ENCODE measurements around the gene POLR2E.
A peak's percentile ranks its signal among the peaks of the same experiment; 100 is the strongest.

POLR2E gene

DNA sequence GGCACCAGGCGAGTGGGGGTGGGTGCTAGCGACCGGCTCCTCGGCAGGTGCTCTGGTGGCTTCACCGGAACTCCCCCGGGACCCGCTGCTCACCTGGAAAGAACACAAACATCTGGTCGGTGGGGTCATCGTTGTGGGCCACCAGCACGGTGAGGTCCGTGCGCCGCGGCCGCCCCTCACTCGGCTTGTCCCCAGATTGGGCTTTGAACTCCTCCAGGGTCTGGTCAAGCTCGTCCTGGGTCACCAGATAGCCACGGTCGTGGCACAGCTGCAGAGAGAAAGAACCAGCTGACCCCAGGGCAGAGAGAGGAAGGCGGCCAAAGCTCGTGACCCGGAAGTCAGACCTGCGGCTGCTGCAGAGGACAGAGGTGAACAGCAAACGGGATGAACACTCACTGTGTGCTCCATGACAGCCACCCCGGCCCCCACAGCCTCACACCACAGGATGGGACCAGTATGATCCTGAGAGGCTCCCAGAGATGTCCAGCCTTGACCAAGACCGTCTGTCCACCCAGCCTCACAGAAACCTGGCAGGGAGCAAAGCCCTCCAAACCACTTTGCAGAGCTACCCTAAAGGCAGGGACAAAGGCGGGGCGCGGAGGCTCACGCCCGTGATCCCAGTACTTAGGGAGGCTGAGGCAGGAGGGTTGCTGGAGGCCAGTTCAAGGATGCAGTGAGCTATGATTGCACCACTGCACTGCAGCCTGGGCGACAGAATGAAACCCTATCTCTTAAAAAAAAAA lies 1.2 kb downstream of the POLR2E start:
- DNase-seq (ENCODE audit: low spot score), result no peak

DNA sequence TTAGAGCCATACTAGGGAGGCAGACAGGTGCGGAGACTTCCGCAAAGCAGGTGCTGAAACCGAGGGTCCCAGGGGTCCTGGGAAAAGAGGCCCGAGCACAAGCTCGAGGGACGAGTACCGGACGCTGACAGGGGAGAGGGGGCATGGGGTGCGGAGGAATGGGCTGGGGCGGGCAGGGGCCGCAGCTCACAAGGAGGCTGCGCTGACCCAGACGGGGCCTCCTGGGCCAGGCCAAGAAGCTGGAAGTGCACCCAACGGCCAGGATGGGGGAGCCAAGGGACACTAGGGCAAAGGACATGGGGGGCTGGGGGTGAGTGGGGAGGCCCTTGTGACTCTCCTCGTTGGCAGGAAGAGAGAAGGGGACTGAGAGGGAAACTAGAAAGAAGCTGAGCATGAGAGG lies 1.8 kb downstream of the POLR2E start:
- DNase-seq (ENCODE audit: low spot score), result no peak

GRCh38 chr19:1091544-1092175 lies 3.5 kb downstream of the POLR2E start:
- DNase-seq (ENCODE audit: low spot score), result no peak

GRCh38 chr19:1090731-1091543 lies 4.2 kb downstream of the POLR2E start:
- DNase-seq (ENCODE audit: low spot score), result no peak

DNA sequence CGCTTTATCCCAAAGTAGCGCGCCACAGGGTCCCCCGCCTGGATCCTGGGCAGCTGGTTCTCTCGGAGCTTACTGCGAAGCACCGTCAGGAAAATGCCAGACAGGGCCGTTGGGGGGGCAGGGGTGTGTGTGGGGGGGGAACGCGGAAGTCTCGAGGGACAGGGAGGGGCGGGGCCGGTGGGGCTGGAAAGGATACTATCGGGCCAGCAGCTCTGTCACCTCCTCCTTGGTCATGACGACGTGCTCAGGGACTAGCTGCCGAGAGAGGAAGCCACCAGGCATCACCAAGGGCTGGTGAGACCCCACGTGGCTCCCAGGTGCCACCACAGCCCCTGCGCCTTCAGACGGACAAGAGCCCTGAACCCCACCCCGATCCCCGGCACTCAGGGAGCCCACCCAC lies 5.3 kb downstream of the POLR2E start:
- DNase-seq (ENCODE audit: low spot score), result peak; percentile 57

DNA sequence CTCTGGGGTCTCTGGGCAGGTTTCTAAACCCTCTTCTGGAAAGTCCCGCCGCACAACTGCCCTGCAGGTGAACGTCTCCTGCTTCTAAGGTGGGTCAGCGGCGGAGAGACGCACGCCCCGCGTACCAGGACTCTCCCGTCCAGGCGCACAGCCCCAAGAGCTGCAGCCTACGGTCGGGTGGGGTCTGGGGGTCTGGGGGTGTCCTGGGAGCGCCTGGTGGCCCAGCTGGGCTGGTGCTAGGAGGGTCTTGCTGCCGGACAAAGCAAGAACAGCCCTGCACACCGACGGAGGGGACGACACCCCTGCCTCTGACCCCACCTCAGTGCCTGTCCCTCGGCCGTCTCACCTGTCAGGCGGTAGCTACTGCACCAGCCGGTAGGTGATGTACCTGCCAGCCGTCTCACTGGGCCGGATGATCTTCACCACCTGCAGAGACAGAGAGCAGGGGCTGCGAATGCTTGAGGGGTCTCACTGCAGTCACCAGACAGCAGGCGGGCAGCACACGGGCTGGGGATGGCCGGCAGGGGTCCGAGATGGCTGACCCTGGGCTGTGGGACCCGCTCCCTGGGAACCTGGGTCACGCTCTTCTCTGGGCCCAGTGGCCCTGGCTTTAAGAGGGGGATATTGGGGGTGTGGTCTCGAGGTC lies 5.9 kb downstream of the POLR2E start:
- no peak for DNase-seq (ENCODE audit: low spot score)

GRCh38 chr19:1088416-1089010 lies 6.7 kb downstream of the POLR2E start:
- no peak for DNase-seq (ENCODE audit: low spot score)

- peak; percentile 50 for DNase-seq (ENCODE audit: low spot score)
These were observed 7.3 kb downstream of the POLR2E start for GRCh38 chr19:1087813-1088415.

DNA sequence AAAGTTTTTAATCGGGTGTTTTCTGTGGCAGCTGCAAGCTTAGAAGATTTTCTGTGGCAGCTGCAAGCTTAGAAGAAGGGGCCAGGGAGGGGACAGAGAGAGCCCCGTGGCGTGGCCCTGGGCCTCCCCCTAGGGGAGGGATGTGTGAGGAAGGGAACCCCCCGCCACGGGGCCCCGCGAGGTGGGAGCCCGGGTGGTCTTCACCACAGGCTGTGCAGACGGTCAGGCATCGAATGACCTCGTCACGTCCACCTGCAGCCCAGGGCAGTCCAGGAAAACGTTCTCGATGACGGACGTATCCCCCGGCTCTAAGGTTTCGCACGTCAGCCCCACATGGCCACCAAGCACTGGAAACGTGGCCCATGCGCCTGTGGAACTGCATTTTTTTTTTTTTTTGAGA lies 8.6 kb downstream of the POLR2E start:
- DNase-seq (ENCODE audit: low spot score), result no peak

- no peak for DNase-seq (ENCODE audit: low spot score)
These were observed 9.3 kb downstream of the POLR2E start for GRCh38 chr19:1085676-1086442.

GRCh38 chr19:1085053-1085658 lies 10.0 kb downstream of the POLR2E start:
- DNase-seq (ENCODE audit: low spot score), result no peak

DNA sequence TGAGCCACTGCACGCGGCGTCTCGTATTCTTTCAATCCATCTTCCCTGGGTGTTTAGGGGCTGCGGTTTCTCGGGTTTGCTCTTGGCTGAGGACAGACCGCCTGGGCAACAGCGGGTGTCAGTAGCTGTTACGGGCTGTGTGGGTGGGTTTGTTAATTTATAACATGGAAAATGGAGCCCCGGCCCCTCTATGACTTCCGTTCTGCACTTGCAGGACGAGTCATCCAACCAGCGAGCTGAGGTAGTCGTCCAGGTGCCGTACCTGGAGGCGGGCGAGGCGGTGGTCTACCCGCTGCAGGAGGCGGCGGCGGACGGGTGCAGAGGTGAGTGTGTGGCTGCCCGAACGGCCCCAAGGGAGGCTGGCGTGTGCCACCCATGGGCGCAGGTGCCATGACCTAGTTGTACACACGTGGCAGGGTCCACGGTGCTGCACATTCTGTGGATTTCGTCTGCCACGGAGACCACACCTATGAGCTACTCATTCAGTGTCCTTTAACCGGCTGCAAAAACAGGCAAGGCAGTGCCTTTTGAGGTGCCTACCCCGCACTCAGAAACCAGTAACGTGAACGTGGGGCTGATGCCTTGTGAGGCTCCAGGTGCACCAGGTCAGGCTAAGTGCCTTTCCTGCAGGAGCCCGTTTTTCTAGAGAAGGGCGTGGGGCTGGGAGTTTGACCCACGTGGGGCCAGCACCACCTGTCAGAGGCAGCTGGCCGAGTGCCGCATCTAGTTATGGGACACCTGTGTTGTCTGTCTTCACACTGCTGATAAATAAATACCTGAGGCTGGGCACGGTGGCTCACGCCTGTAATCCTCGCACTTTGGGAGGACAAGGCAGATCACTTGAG lies 10.9 kb downstream of the POLR2E start:
- no peak for DNase-seq (ENCODE audit: low spot score)

GRCh38 chr19:1082928-1083816 lies 12.0 kb downstream of the POLR2E start:
- DNase-seq (ENCODE audit: low spot score), result no peak

GRCh38 chr19:1082165-1082927 lies 12.8 kb downstream of the POLR2E start:
- DNase-seq (ENCODE audit: low spot score), result peak; percentile 81

DNA sequence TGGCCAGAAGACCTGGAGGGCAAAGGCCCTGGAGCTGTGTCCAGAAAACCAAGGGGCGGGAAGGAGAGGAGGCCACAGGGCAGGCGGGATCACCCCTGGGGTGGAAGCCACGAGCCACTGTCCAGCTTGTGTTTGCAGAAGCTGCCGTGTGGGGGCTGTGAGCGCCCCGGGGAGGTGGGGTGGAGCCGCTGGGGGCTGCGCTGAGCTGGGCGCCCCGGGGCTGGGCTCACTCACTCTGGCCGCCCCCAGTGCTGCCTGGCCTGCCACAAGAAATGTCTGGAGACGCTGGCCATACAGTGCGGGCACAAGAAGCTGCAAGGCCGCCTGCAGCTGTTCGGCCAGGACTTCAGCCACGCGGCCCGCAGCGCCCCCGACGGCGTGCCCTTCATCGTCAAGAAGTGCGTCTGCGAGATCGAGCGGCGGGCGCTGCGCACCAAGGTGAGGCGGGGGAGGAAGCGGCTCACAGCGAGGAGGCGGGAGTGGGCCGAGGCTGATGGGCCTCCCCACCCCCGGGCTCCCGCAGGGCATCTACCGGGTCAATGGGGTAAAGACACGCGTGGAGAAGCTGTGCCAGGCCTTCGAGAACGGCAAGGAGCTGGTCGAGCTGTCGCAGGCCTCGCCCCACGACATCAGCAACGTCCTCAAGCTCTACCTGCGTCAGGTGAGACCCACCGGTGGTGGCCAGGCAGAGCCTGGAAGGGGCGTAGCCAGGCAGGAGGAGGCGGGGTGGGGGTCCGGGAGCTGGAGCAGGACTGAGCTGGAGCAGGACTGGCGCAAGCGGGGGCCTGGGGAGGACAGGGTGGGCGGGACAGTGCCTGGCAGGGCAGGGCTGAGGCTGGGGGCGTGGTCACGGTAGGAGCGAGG lies 13.6 kb downstream of the POLR2E start:
- DNase-seq (ENCODE audit: low spot score), result no peak

DNA sequence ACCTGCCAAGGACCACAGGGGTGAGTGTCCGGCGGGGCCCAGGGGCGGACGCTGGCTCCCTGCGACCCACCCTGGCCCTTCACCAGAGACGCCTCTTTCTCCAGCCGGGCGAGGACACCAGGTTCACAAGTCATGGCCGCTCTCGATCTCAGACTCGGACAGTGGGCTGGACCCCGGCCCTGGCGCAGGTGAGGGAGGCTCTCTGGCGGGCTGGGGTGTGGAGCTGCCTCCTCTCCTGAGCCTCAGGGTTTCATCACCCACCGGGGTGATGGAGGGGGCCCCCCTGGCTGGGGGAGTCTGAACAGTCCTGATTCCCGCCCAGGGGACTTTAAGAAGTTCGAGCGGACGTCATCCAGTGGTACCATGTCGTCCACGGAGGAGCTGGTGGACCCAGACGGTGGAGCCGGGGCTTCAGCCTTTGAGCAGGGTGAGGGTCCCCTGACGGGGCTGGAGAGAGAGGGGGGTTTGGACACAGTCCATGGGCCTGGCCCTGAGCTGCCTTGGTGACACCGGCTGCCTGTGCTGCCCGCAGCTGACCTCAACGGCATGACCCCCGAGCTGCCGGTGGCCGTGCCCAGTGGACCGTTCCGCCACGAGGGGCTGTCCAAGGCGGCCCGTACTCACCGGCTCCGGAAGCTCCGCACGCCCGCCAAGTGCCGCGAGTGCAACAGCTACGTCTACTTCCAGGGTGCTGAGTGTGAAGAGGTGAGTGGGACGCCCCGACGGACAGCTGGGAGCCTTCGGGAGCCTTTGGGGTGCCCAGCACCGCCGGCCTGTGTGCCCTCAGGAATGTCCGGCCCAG lies 14.6 kb downstream of the POLR2E start:
- no peak for DNase-seq (ENCODE audit: low spot score)

All from CD4-positive, alpha-beta T cell treated with Interleukin-15 for 4 hours (primary cell).